Cardiac muscle cell (in vitro differentiated cells and primary cell): ENCODE results near the gene URB1. TPM values are rescaled to one million over a fixed set of nuclear protein-coding genes. Genes with fewer than 3 reads are reported as not detected.
"Not testable (repeated sequence)": the region's sequence is repeated elsewhere in the genome, so short reads cannot be mapped to it uniquely, and the experiment has no call there.

ENCODE experiments used
- DNase-seq, 2 donors: peaks; one replicate each; pipeline versions ENCODE4 v3.0.0 to v3.0.0-alpha.2; 2010 to 2017; ENCODE audit warnings: low read depth in 1 of 2, low spot score in 1 of 2
- H3K27ac ChIP-seq: fragments of 200-600 bp; sonication (generic); 2 replicates; pipeline ENCODE4 v1.5.1; 2016
- H3K27me3 ChIP-seq: fragments of 200-600 bp; sonication (generic); 2 replicates; pipeline ENCODE4 v1.6.0; 2016; ENCODE audit warnings: control low read depth
- H3K36me3 ChIP-seq: fragments of 200-600 bp; sonication (generic); 2 replicates; pipeline ENCODE4 v1.5.1; 2016; ENCODE audit warnings: control low read depth
- H3K4me1 ChIP-seq: fragments of 200-600 bp; sonication (generic); 2 replicates; pipeline ENCODE4 v1.8.1; 2017; ENCODE audit warnings: low read depth, mild to moderate bottlenecking, mixed run types
- H3K4me3 ChIP-seq: fragments of 200-600 bp; sonication (generic); 2 replicates; pipeline ENCODE4 v1.5.1; 2016; ENCODE audit warnings: mild to moderate bottlenecking
- H3K9me3 ChIP-seq: fragments of 200-600 bp; sonication (generic); 2 replicates; pipeline ENCODE4 v1.5.1; 2017; ENCODE audit warnings: low read depth, mild to moderate bottlenecking, control low read depth
- polyA plus RNA-seq: library from polyadenylated mRNA; unstranded; fragments of >200 nt; fragmentation: Nextera tagmentation; extraction: Ambion mirVana; gene quantifications from 2 replicates; pipeline ENCODE4 v1.2.1, GENCODE V29; 2016
- total RNA-seq: library from RNA; depleted of rRNA; stranded (reverse); fragments of >200 nt; gene quantifications from 2 replicates; pipeline ENCODE4 v1.2.3, GENCODE V29; 2016
- TF ChIP-seq, protein P1 (sequence below): IDR thresholded peaks from 2 replicates; pipeline ENCODE4 v1.5.1; 2012; ENCODE audit warnings: low read depth, mild to moderate bottlenecking, low read length

Gene URB1, protein sequence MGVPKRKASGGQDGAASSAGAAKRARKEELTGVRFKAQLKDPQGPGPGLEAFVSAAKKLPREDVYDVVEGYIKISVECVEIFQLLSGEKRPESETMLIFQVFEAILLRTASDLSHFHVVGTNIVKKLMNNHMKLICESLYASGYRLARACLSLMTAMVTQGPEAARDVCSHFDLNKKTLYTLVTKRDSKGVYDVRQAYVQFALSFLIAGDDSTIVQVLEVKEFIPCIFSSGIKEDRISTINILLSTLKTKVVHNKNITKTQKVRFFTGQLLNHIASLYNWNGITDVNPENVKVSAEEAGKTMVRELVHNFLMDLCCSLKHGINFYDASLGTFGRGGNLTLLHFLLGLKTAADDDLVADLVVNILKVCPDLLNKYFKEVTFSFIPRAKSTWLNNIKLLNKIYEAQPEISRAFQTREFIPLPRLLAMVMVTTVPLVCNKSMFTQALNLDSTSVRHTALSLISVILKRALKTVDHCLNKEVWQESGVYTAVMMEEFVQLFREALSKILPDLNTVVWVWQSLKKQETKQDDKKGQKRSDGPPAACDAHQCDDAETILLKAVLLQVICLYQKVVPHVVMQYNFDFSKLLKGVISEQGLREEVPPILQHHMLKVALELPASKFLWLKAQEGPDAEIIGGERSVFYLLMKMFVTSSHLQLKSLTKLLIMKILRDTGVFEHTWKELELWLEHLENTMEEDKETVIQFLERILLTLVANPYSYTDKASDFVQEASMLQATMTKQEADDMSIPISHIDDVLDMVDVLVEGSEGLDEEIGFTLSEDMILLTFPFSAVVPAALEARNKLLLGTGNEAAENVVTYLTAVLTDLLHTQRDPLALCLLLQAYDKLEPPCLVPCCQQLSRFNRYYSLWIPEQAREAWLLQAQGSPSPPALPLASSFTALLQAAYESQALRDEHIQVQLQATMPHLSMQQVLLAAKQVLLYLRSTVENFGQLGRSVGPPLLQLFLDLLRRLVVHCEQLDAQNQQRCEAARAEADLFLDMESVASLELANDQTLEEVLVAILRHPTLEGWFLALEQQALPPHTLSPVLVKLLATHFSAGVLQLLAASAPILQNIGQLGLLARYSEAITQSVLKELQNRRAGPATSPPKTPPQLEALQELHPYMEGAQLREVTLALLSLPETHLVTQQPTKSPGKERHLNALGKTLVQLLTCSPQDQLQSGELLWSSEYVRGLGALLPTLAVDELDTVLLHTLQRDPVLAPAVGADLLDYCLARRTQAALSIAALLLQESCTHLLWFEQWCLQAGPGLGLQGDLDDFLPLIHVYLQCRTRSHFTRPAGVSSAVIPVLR (N-terminal part only)
- total RNA-seq (10.7 and 13.9 TPM in 2 replicates), polyA plus RNA-seq (3.7 and 4.3 TPM in 2 replicates)

DNA sequence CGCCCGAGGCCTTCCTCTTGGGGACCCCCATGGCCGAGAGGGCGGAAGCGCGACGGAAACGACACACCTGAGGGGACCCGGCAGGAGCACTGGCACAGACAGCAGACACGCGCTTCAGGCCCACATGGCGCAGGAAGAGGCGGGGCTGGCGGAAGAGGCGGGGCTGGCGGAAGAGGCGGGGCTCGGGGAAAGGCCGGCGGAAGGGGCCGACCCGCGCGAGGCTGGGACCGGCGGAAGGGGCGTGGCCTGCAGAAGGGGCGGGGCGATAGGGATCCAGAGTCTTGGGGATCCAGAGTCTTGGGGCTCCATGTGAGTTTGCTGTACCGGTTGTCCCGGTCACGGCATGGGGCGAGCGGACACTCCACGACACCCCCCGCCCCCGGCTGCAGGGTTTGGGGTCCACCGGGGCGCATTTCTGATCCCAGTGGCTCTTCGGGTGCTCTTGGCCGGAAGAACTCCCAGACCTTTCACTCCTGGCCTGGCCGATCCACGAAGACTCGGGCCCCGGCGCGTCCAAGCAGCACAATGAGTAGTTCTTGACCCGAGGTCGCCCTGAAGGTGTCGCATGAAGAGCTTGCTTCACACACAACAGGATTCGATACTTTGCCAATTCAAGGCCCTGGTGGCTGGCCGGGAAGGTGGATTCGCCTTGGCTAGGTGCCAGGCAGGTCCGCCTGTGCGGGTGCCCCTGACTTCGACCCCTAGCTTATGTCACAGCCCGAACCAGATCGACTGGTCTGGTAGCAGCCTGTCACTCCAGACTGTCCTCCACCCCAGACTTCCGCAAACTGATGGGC is at the start of gene URB1:
TSS of gene URB1 (minus strand) at position 133 of the 797 bp plus-strand sequence. CDS start at position 31, 102 bp downstream.
- peaks cover 5% of the 10 kb centered on the region for H3K4me1 ChIP-seq
- TF ChIP-seq, protein P1, sequence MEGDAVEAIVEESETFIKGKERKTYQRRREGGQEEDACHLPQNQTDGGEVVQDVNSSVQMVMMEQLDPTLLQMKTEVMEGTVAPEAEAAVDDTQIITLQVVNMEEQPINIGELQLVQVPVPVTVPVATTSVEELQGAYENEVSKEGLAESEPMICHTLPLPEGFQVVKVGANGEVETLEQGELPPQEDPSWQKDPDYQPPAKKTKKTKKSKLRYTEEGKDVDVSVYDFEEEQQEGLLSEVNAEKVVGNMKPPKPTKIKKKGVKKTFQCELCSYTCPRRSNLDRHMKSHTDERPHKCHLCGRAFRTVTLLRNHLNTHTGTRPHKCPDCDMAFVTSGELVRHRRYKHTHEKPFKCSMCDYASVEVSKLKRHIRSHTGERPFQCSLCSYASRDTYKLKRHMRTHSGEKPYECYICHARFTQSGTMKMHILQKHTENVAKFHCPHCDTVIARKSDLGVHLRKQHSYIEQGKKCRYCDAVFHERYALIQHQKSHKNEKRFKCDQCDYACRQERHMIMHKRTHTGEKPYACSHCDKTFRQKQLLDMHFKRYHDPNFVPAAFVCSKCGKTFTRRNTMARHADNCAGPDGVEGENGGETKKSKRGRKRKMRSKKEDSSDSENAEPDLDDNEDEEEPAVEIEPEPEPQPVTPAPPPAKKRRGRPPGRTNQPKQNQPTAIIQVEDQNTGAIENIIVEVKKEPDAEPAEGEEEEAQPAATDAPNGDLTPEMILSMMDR = no peak
- H3K27me3 ChIP-seq = peaks cover 7% of the 10 kb centered on the region
- H3K9me3 ChIP-seq = no peaks in the 10 kb centered on the region
- H3K36me3 ChIP-seq = no peaks in the 10 kb centered on the region
- peak within 1 kb of the TSS; percentile 96 for H3K4me3 ChIP-seq
- peak; percentile 80 to 86 for DNase-seq
- no peak within 1 kb of the TSS for H3K27ac ChIP-seq

DNA sequence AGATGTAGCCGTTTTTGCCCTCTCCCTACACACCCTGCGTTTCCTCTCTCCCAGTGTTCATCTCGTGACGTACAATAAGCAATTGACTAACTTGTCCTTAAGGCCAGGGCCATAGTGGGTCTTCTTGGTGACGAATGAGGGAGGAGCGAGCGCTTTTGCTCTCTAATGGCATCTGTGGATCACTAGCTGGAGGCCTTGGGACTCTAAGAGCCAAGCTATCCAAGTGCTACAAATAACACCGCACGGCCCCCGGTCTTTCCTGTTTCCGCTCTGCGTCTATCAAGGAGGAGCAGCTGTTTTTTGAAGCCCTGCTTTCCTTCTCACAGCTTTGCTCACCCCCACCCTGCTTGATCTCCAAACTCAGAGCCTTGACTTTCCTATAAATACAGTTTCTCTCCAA is 44.9 kb upstream of the URB1 start:
- TF ChIP-seq, protein P1 = no peak
- Histone ChIP-seq H3K27me3 (no peaks in the 10 kb centered on the region), H3K9me3 (no peaks in the 10 kb centered on the region), H3K36me3 (no peaks in the 10 kb centered on the region), H3K4me1 (no peaks in the 10 kb centered on the region), H3K4me3 (no peak overlapping the region), H3K27ac (no peak overlapping the region)
- no peak for DNase-seq

DNA sequence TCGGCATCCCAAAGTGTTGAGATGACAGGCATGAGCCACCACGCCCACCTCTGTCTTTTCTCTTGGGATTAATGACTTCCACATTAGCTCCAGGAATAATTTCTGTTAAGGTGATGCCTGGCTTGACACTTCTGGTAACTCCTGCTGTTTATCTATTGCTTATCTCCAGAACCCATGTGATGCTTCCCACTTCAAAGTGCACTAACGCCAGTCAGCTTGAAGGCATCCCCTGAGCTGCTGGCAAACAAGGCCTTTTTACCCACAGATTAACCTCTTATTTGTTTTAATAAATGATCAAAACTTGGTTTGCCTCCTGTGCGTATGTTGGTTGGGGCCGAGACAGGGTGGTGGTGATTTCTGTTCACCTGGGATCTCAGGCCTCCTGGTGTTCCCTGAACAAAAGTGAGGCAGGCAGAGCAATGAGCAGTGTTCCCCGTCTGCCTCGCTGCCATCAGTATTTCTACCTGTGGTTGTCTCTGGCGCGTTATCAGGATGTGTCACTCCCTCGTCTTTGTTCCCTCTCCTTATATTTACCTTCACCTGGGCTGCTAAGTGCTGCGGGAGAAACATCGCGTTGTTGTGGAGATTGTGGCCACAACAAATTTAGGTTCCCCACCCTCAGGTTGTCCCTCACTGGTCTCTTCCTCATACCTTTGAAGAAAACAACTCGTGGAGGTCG is 40.3 kb upstream of the URB1 start:
- not testable (repeated sequence) for H3K4me1 ChIP-seq, H3K4me3 ChIP-seq, H3K36me3 ChIP-seq, H3K27ac ChIP-seq, H3K9me3 ChIP-seq, DNase-seq, H3K27me3 ChIP-seq

DNA sequence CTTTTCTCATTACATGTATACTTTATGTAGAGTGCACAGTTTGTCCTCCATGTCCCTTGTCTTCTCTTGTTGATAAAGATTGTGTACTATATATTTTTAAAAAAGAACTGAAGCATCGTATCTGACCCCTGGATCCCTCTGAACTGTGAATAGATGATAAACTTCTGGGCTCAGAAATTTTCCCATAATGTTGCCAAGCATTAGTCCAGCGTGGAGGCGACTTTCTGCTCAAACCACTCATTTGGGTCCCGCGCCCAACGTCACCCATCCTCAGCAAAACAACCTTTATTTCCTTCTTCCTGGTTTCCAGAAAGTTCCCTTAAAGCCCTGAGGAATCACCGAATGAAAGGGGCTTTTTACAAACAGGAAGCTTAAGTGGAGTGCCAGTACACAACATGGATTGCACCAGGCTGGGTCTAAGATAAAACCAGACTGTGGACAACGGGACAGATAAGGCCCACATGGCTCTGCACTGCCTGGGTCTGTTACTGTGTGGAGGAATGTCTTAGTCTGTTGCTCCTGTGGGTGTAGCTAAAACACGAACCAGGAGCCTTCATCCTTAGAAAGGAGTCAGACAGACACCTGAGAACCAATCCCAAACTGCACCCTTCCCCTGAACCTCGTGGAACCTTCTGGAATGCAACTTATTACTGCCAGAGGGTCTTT is 35.3 kb upstream of the URB1 start:
- H3K36me3 ChIP-seq = no peaks in the 10 kb centered on the region
- H3K27ac ChIP-seq = no peak overlapping the region
- DNase-seq = peak in 1 of 2 donors; percentile 77
- H3K4me3 ChIP-seq = no peak overlapping the region
- no peaks in the 10 kb centered on the region for H3K9me3 ChIP-seq
- H3K27me3 ChIP-seq = no peaks in the 10 kb centered on the region
- no peaks in the 10 kb centered on the region for H3K4me1 ChIP-seq
- TF ChIP-seq, protein P1 = no peak

DNA sequence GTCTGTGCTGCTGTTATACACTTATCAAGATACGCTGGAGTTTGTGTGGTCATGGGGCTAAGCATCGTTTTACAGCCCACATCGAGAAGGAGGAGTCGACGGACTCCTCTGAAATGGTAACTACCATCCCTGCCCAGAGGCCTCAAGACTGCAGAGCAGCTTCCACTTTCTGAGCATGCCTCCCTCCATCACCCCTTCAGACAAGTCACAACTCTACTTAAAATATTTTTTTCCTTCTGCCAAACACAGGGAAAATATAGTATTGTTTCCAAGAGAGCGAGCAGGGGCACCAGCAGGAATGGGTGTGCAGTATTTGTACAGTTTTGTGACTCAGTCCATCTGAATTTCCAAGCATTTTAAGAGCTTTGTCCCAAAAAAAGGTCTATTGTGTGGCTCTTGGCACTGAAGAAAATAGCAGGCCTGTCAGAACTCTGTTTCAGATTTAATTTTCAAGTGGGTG is 33.8 kb upstream of the URB1 start:
- H3K4me3 ChIP-seq = no peak overlapping the region
- H3K27ac ChIP-seq = no peak overlapping the region
- H3K36me3 ChIP-seq = no peaks in the 10 kb centered on the region
- no peaks in the 10 kb centered on the region for H3K4me1 ChIP-seq
- peak in 1 of 2 donors; percentile 67 for DNase-seq
- TF ChIP-seq, protein P1 = no peak
- no peaks in the 10 kb centered on the region for H3K27me3 ChIP-seq
- H3K9me3 ChIP-seq = no peaks in the 10 kb centered on the region
